D721Med (cell line): ENCODE measurements around the gene P2RX5.
"Not testable (repeated sequence)": the region's sequence is repeated elsewhere in the genome, so short reads cannot be mapped to it uniquely, and the experiment has no call there.

Experiments used
- DNase-seq: peaks from one replicate; pipeline ENCODE4 v3.0.0; 2011; ENCODE audit warnings: low spot score; ENCODE audit not compliant: insufficient read length
- FAIRE-seq: peaks from 2 replicates; lab custom pipeline; 2011; peaks lifted over from hg19 to GRCh38; lab: Jason Lieb, UNC
- CTCF ChIP-seq: IDR thresholded peaks from 2 replicates; pipeline ENCODE4 v1.5.1; 2012; ENCODE audit warnings: mild to moderate bottlenecking, control low read depth; ENCODE audit not compliant: insufficient read depth; ENCODE audit errors: missing control alignments

Gene P2RX5

GRCh38 chr17:3710951-3711383, 15.0 kb upstream of the P2RX5 start:
- no peak for DNase-seq
- no peak for TF ChIP-seq CTCF
- no peak for FAIRE-seq

- no peak for TF ChIP-seq CTCF
- DNase-seq = no peak
- FAIRE-seq = no peak
Observed at GRCh38 chr17:3708366-3708765, 12.4 kb upstream of the P2RX5 start.

- not testable (repeated sequence) for FAIRE-seq, DNase-seq
Observed at GRCh38 chr17:3705718-3705984, 9.7 kb upstream of the P2RX5 start.

- DNase-seq (no peak), FAIRE-seq (no peak)
- no peak for TF ChIP-seq CTCF
Observed at GRCh38 chr17:3704931-3705717, 9.2 kb upstream of the P2RX5 start.

GRCh38 chr17:3702041-3702539, 6.1 kb upstream of the P2RX5 start:
- not testable (repeated sequence) for DNase-seq, FAIRE-seq

- DNase-seq (no peak), FAIRE-seq (no peak)
- no peak for TF ChIP-seq CTCF
Observed at GRCh38 chr17:3699951-3700350, 4.0 kb upstream of the P2RX5 start.

GRCh38 chr17:3698139-3698538, 2.2 kb upstream of the P2RX5 start:
- TF ChIP-seq CTCF = no peak
- DNase-seq = no peak
- FAIRE-seq = no peak

GRCh38 chr17:3697103-3697476, 1.1 kb upstream of the P2RX5 start:
- DNase-seq (no peak), FAIRE-seq (no peak)
- no peak for TF ChIP-seq CTCF
